ENCODE measurements around the gene ESYT2.

The ESYT2 gene

GRCh38 chr7:158854681-158855081 lies 25.4 kb upstream of the ESYT2 start:
- no peak for DNase-seq

DNA sequence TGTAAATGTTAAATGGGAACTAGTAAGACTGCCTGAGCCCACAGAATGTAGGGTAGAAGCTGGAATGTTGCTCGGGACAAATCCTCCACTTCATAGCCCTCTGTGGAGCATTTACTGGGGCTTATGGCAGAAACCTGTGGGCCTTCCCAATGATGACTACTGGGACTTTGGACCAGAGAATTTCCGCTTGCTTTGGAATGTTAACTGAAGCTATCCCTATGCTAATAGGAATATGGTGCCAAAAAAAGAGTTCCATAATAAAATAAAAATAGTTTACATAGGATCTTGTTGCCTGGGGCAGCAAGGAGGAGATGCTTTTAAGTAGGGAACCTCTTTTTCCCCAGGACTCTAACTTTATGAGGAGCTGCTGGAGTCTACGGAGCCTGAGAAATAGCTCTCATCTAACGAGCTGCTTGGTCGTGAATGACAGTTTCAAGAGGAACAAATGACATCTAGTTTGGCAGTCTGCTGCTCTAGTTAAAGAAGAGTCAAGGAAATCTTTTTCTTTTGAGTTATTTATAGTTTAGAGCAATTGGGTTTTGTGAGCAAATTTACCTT lies 21.3 kb upstream of the ESYT2 start:
- no peak for DNase-seq

- no peak for DNase-seq
These were observed 20.6 kb upstream of the ESYT2 start for GRCh38 chr7:158849768-158850544.

GRCh38 chr7:158849442-158849767 lies 20.1 kb upstream of the ESYT2 start:
- no peak for DNase-seq

GRCh38 chr7:158847451-158847866 lies 18.1 kb upstream of the ESYT2 start:
- DNase-seq = no peak

DNA sequence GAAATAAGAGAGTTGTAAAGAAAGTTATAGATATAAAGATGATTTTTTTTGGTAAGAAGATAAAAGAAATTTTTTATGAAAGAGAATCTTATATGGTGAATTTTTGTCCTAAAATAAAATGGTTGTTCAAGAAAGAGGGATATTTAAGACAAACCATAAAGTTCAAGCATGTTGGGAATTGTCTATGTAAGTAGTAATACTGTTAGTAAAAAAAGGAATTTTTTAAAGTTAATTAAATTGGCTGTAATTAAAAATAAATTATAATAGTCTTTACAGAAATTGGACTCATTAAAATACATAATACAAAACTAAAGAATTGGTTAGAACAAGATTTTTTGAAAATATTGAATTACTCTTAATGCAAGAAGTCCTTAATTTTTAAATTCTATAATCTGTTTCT lies 17.0 kb upstream of the ESYT2 start:
- DNase-seq = no peak

DNA sequence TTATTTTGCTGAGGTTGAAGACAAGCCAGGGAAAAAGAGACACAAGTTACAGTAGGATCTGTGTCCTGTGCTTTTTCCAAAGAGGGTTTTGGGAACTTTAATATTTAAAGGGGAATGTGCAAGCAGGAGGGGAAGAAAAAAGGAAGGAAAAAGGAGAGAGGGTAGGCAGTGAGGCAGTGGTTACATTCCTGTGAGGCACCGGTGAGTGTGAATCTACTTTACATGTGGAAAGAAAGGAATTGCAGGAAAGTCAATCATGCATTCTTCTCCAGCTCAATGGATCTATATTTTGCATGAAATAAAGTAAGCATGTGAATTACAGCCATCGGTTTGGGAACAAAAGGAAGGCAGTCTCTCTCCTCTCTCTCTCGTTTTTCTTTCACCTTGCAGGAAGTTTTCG lies 14.5 kb upstream of the ESYT2 start:
- DNase-seq = no peak

- DNase-seq = no peak
These were observed 13.2 kb upstream of the ESYT2 start for GRCh38 chr7:158842486-158842885.

GRCh38 chr7:158840604-158841003 lies 11.3 kb upstream of the ESYT2 start:
- DNase-seq = no peak

DNA sequence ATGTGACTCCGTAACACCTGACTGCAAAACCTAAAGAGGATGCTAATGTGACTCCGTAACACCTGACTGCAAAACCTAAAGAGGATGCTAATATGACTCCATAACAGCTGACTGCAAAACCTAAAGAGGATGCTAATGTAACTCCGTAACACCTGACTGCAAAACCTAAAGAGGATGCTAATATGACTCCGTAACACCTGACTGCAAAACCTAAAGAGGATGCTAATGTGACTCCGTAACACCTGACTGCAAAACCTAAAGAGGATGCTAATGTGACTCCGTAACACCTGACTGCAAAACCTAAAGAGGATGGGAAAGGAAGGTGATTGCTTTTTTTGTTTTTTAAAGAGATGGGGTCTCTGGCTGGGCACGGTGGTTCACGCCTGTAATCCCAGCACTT lies 9.9 kb upstream of the ESYT2 start:
- peak; percentile 49 for DNase-seq

DNA sequence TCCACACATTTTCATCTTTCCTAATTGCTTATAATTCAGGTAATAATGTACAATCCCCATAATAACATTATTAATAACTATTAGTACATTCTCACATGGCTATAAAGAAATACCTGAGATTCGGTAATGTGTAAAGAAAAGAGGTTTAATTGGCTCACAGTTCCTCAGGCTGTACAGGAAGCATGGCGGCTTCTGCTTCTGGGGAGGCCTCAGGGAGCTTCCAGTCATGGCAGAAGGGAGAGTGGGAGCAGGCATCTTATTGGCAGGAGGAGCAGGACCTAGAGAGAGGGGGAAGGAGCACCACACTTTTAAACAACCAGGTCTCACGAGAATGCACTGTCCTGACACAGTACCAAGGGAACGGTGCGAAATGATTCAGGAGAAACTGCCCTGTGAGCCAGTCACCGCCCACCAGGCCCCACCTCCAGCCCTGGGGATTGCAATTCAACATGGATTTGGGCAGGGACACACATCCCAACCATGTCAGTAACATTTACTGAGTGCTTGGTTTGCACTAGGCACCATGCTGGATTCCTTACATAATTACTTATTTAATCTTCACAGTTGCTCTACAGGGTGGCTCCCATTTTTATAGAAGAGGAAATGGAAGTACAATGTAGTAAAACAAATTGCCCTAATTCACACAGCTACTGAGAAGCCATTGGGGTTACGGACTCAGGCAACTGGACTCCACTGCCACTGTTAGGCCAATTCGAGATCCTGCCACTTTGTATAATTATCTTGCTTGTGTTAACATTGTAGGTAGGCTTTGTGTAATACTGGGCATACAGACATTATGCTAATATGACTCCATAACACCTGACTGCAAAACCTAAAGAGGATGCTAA lies 8.7 kb upstream of the ESYT2 start:
- peak; percentile 52 for DNase-seq

DNA sequence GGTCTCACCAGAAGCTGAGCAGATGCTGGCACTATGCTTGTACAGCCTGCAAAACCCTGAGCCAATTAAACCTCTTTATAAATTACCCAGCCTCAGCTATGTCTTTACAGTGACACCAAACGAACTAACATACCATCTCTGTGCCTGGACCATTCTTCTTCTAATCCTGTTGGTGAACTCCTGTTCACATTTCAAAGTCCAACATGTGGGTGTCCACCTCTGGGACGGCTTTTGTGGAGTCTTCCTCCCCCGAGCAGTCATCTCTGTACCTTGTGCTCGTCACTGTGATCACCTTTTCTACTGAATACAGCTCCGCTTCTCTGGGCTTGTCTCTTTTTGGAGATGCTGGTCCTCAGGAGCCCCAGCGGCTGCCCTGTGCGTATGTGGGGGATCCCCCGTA lies 7.4 kb upstream of the ESYT2 start:
- DNase-seq = no peak

DNA sequence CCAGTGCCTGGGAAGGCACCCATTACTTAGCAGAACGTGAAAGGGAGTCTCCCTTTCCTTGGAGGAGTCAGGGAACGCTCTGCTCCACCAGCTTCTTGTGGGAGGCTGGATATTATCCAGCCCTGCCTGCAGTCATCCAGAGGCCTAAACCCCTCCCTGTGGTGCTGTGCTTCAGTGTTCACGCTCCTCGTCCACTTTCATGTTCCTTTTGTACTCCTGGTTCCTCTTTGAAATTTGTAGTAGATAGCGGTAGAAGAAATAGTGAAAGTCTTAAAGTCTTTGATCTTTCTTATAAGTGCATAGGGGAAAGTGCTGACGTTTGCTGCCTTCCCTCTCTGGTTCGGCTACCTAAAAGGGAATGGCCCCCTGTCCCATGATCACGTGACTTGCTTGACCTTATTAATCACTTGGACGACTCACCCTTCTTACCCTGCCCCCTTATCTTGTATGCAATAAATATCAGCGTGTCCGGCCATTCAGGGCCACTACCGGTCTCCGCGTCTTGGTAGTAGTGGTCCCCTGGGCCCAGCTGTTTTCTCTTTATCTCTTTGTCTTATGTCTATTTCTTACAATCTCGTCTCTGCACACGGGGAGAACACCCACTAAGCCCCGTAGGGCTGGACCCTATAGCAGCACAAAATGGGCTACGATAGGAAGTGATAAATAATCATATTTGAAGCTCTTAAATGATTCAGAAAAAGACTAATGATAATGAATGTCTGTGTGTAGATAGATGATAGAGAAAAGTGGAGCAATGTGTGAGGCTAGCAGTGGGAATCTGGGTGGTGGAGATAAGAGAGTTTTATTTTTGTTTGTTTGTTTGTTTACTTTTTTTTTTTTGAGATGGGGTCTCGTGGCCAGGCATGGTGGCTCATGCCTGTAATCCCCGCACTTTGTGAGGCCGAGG lies 5.8 kb upstream of the ESYT2 start:
- DNase-seq = no peak

- DNase-seq = no peak
These were observed 3.7 kb upstream of the ESYT2 start for GRCh38 chr7:158832994-158833393.

DNA sequence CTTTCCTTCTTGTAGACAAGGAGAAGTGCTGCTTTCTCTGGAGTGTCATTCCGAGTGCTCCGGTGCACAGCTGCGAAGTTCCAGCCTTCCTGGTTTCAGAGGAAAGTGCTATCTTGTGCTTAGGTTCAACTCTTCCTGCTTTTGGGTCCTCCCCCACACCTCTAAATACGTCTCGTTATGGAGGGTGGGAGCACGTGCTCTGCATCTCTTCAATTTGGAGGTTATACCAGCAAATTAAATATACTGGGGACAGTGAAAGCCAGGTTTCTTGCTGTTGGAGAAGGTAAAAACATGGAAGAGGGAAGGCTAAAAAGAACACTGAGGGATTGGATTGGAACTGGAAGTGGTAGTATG lies 2.4 kb upstream of the ESYT2 start:
- no peak for DNase-seq

DNA sequence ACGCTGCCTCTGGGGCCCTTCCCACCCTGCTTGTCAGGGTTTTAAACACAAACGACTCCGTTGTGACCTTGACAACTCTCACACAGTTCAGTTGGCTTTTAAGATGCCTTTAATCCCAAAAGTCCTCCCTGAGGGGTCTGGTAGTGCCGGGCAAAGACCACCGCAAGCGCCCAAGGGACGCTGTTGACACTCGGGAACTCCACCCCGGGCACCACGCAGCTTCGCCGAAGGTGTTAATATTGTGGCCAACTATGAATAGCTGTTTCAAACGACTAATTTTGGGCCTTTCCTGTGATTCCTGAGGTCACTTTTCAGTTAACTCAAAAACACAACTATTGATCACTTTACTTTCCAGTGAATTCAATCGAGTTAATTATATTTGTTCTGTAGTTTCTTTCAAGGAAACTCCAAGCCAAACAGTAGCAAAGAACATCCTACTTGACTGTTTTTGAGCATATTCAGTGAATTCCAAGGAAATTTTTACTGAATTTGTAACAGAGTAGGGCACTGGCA lies 958 bp upstream of the ESYT2 start:
- DNase-seq = no peak

DNA sequence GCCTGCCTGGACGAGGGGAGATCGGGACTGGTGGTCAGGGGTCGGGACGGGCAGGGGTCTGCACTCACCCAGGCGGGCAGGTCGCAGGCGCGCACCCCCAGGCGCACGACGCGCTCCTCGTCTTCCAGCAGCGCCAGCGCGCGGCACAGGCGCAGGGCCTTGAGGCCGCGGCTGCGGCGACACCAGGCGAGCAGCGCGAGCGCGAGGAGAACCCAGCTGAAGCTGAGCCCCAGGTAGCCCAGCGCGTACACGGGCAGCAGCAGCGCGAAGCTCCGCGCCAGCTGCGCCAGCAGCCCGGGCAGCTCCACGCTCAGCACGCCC lies 328 bp downstream of the ESYT2 start:
- no peak for DNase-seq

- no peak for DNase-seq
These were observed 932 bp downstream of the ESYT2 start for GRCh38 chr7:158828133-158829020.

GRCh38 chr7:158827411-158828132 lies 1.7 kb downstream of the ESYT2 start:
- DNase-seq = no peak

GRCh38 chr7:158825628-158826289 lies 3.5 kb downstream of the ESYT2 start:
- DNase-seq = no peak

GRCh38 chr7:158824028-158824427 lies 5.3 kb downstream of the ESYT2 start:
- DNase-seq = no peak
